Measurements from ENCODE around the gene KIRREL1. TPM values are rescaled to one million over a fixed set of nuclear protein-coding genes. Genes with fewer than 3 reads are reported as not detected.

The KIRREL1 gene
- total RNA-seq, 1 donor from 2014 or later: 195 TPM

- H3K27me3 Mint-ChIP-seq (ENCODE audit: low read depth, unreplicated experiment): no peaks in the 10 kb centered on the region
- peak overlapping the region; percentile 29 for H3K27ac Mint-ChIP-seq (ENCODE audit: unreplicated experiment)
- no peak overlapping the region for H2AFZ ChIP-seq (ENCODE audit: low read depth, low read length)
- H3K36me3 Mint-ChIP-seq (ENCODE audit: low read depth, unreplicated experiment): peaks cover 7% of the 10 kb centered on the region
- H3K4me1 Mint-ChIP-seq (ENCODE audit: low read depth, unreplicated experiment): peaks cover 31% of the 10 kb centered on the region
- H3K4me3 Mint-ChIP-seq (ENCODE audit: unreplicated experiment): peak overlapping the region; percentile 11
- H3K9me3 Mint-ChIP-seq (ENCODE audit: unreplicated experiment): no peaks in the 10 kb centered on the region
- H3K27me3 ChIP-seq (ENCODE audit: insufficient read depth, low read length): peaks cover 13% of the 10 kb centered on the region
- DNase-seq (ENCODE audit: low read depth): peak; percentile 41
- TF ChIP-seq EZH2 (IDR thresholded peaks at IDR 0.05; ENCODE audit: insufficient read depth, low read length) (no peak), CTCF (IDR thresholded peaks at IDR 0.05; ENCODE audit: insufficient read depth, low read depth, low read length) (no peak)
- no peaks in the 10 kb centered on the region for H3K79me2 ChIP-seq (ENCODE audit: insufficient read depth, low read length)
- H3K4me2 ChIP-seq (ENCODE audit: low read length): peak overlapping the region; percentile 31
- no peaks in the 10 kb centered on the region for H3K36me3 ChIP-seq (ENCODE audit: insufficient read depth, low read length)
- no peak overlapping the region for H3K27ac ChIP-seq (ENCODE audit: low read depth, low read length)
- no peak overlapping the region for H3K4me3 ChIP-seq (ENCODE audit: insufficient read depth, low read depth, low read length)
- no peaks in the 10 kb centered on the region for H3K9me3 ChIP-seq (ENCODE audit: insufficient read depth, low read depth, low read length)
- peak overlapping the region; percentile 15 for H3K9ac ChIP-seq (ENCODE audit: low read length)
- peaks cover 10% of the 10 kb centered on the region for H3K4me1 ChIP-seq (ENCODE audit: insufficient read depth, low read length)
- H4K20me1 ChIP-seq (ENCODE audit: insufficient read depth, low read length): peaks cover 6% of the 10 kb centered on the region
- peak; percentile 65 for FAIRE-seq
Observed at GRCh38 chr1:158101927-158102326, 108.5 kb downstream of the KIRREL1 start.

- TF ChIP-seq EZH2 (IDR thresholded peaks at IDR 0.05; ENCODE audit: insufficient read depth, low read length): no peak
- no peak for TF ChIP-seq CTCF (IDR thresholded peaks at IDR 0.05; ENCODE audit: insufficient read depth, low read depth, low read length)
- peaks cover 13% of the 10 kb centered on the region for H3K27me3 ChIP-seq (ENCODE audit: insufficient read depth, low read length)
- FAIRE-seq: no peak
- H3K4me2 ChIP-seq (ENCODE audit: low read length): no peak overlapping the region
- H3K79me2 ChIP-seq (ENCODE audit: insufficient read depth, low read length): no peaks in the 10 kb centered on the region
- no peaks in the 10 kb centered on the region for H3K36me3 ChIP-seq (ENCODE audit: insufficient read depth, low read length)
- no peak overlapping the region for H3K27ac Mint-ChIP-seq (ENCODE audit: unreplicated experiment)
- H3K27me3 Mint-ChIP-seq (ENCODE audit: low read depth, unreplicated experiment): no peaks in the 10 kb centered on the region
- H3K4me3 ChIP-seq (ENCODE audit: insufficient read depth, low read depth, low read length): no peak overlapping the region
- peaks cover 30% of the 10 kb centered on the region for H3K4me1 Mint-ChIP-seq (ENCODE audit: low read depth, unreplicated experiment)
- H4K20me1 ChIP-seq (ENCODE audit: insufficient read depth, low read length): peaks cover 6% of the 10 kb centered on the region
- no peaks in the 10 kb centered on the region for H3K9me3 ChIP-seq (ENCODE audit: insufficient read depth, low read depth, low read length)
- H3K4me3 Mint-ChIP-seq (ENCODE audit: unreplicated experiment): no peak overlapping the region
- peaks cover 10% of the 10 kb centered on the region for H3K4me1 ChIP-seq (ENCODE audit: insufficient read depth, low read length)
- no peak for DNase-seq (ENCODE audit: low read depth)
- no peak overlapping the region for H3K27ac ChIP-seq (ENCODE audit: low read depth, low read length)
- no peaks in the 10 kb centered on the region for H3K36me3 Mint-ChIP-seq (ENCODE audit: low read depth, unreplicated experiment)
- no peak overlapping the region for H3K9ac ChIP-seq (ENCODE audit: low read length)
- H3K9me3 Mint-ChIP-seq (ENCODE audit: unreplicated experiment): no peaks in the 10 kb centered on the region
- no peak overlapping the region for H2AFZ ChIP-seq (ENCODE audit: low read depth, low read length)
Observed at GRCh38 chr1:158102881-158103674, 109.6 kb downstream of the KIRREL1 start.
